HCT116 (cell line): ENCODE data around the gene ASB15. TPM values are rescaled to one million over a fixed set of nuclear protein-coding genes. Genes with fewer than 3 reads are reported as not detected.
A peak's percentile ranks its signal among the peaks of the same experiment; 100 is the strongest.

Experiments
- ATAC-seq: fragments of 200-7000 bp; cut with Tn5 transposase; 2 replicates; pipeline ENCODE4 v1.9.1; 2020; ENCODE audit warnings: mild to moderate bottlenecking, moderate library complexity
- BruUV-seq: library from RNA; stranded (reverse); fragments of 400-500 nt; replicated peaks from 2 replicates; lab custom pipeline; 2021; lab: Mats Ljungman, UMichigan
- CTCF ChIA-PET: fragments of 300-600 bp; sonication (Branson Sonifier 250); formaldehyde crosslinking; loops from one replicate; lab custom pipeline; 2021; ENCODE audit warnings: antibody characterized with exemption; lab: Charles Lee
- POLR2A ChIA-PET: fragments of 300-600, 350-600 bp; sonication (Branson Sonifier 250); formaldehyde crosslinking; loops from one replicate; lab custom pipeline; 2021; ENCODE audit warnings: antibody characterized with exemption; lab: Charles Lee
- RAD21 ChIA-PET, 2 experiments: fragments of 300-600 bp; sonication (Branson Sonifier 250); formaldehyde crosslinking; loops; one replicate each; lab custom pipeline; 2023; ENCODE audit warnings: low total read pairs in 2 of 2; ENCODE audit not compliant: uncharacterized antibody in 2 of 2, unreplicated experiment in 2 of 2, low non-redundant PET in 1 of 2; lab: Charles Lee
- DNase-seq: peaks from one replicate; pipeline ENCODE4 v3.0.0-alpha.2; 2010; ENCODE audit warnings: low read depth, low spot score
- H2AFZ ChIP-seq: fragments of 200-600 bp; shearing (Covaris generic), sonication (generic); 2 replicates; pipeline ENCODE4 v1.6.1; 2017; ENCODE audit warnings: low read depth, mixed run types, mixed read lengths, antibody characterized with exemption, low read length; ENCODE audit not compliant: poor library complexity, severe bottlenecking
- H3K27ac ChIP-seq: 2 replicates; pipeline ENCODE4 v1.5.1; 2012; ENCODE audit warnings: low read depth, low read length
- H3K27me3 ChIP-seq: fragments of 200-600 bp; sonication (generic); 2 replicates; pipeline ENCODE4 v1.6.1; 2016; ENCODE audit warnings: mixed run types, low read length, mixed read lengths; ENCODE audit not compliant: insufficient read depth
- H3K36me3 ChIP-seq, 2 experiments: fragments of 200-500 bp in 1 of 2; fragments of 200-600 bp in 1 of 2; sonication (Bioruptor generic) in 1 of 2; sonication (generic) in 1 of 2; 2 replicates each; pipeline versions ENCODE4 v1.5.1 to v1.6.1; 2014 to 2016; ENCODE audit warnings: low read length in 2 of 2, inconsistent platforms in 1 of 2, mixed read lengths in 1 of 2, mixed run types in 1 of 2; ENCODE audit not compliant: insufficient read depth in 2 of 2, control insufficient read depth in 1 of 2
- H3K4me1 ChIP-seq, 2 experiments: fragments of 200-600 bp in 1 of 2; sonication (generic) in 1 of 2; 2 replicates each; pipeline versions ENCODE4 v1.5.1 to v1.6.1; 2012 to 2017; ENCODE audit warnings: low read length in 2 of 2, inconsistent platforms in 1 of 2, mild to moderate bottlenecking in 1 of 2, mixed read lengths in 1 of 2, mixed run types in 1 of 2, moderate library complexity in 1 of 2; ENCODE audit not compliant: insufficient read depth in 2 of 2, control insufficient read depth in 1 of 2
- H3K4me2 ChIP-seq: fragments of 200-600 bp; sonication (generic); 2 replicates; pipeline ENCODE4 v1.6.1; 2017; ENCODE audit warnings: mixed run types, low read length, mixed read lengths
- H3K4me3 ChIP-seq, 2 experiments: fragments of 200-600 bp in 1 of 2; sonication (generic) in 1 of 2; replicated peaks in 1 of 2; 2 replicates each; pipeline ENCODE4 v1.5.1; 2011 to 2016; ENCODE audit warnings: low read length in 2 of 2, control low read depth in 1 of 2, low read depth in 1 of 2, mild to moderate bottlenecking in 1 of 2, mixed read lengths in 1 of 2, mixed run types in 1 of 2
- H3K79me2 ChIP-seq: fragments of 200-600 bp; sonication (generic); 2 replicates; pipeline ENCODE4 v1.6.1; 2017; ENCODE audit warnings: mild to moderate bottlenecking, mixed run types, low read length, moderate library complexity, mixed read lengths; ENCODE audit not compliant: insufficient read depth
- H3K9ac ChIP-seq: fragments of 200-600 bp; sonication (generic); 2 replicates; pipeline ENCODE4 v1.6.1; 2016; ENCODE audit warnings: low read length, mixed read lengths
- H3K9me2 ChIP-seq: fragments of 200-600 bp; sonication (generic), shearing (Covaris generic); 2 replicates; pipeline ENCODE4 v1.6.1; 2017; ENCODE audit warnings: mixed run types, mild to moderate bottlenecking, moderate library complexity; ENCODE audit not compliant: insufficient read depth
- H3K9me3 ChIP-seq, 2 experiments: fragments of 200-500 bp in 1 of 2; fragments of 200-600 bp in 1 of 2; sonication (Bioruptor generic) in 1 of 2; sonication (generic) in 1 of 2; 2 replicates each; pipeline ENCODE4 v1.6.1; 2014 to 2017; ENCODE audit warnings: low read length in 2 of 2, mixed read lengths in 2 of 2, inconsistent platforms in 1 of 2, low read depth in 1 of 2, mild to moderate bottlenecking in 1 of 2, mixed run types in 1 of 2, moderate library complexity in 1 of 2; ENCODE audit not compliant: control insufficient read depth in 1 of 2, insufficient read depth in 1 of 2
- H4K20me1 ChIP-seq: fragments of 200-600 bp; sonication (generic), shearing (Covaris generic); 2 replicates; pipeline ENCODE4 v1.6.1; 2017; ENCODE audit warnings: mixed run types, mild to moderate bottlenecking, moderate library complexity; ENCODE audit not compliant: insufficient read depth
- CBX3 ChIP-seq: IDR thresholded peaks from 2 replicates; pipeline ENCODE4 v1.6.1; 2012; ENCODE audit warnings: low read depth
- CEBPB ChIP-seq: IDR thresholded peaks from 2 replicates; pipeline ENCODE4 v1.6.1; 2012; ENCODE audit warnings: low read depth
- ELF1 ChIP-seq: IDR thresholded peaks from 2 replicates; pipeline ENCODE4 v1.6.1; 2012; ENCODE audit warnings: low read depth, borderline replicate concordance
- EZH2 ChIP-seq: fragments of 200-600 bp; sonication (generic); IDR thresholded peaks from 2 replicates; pipeline ENCODE4 v1.6.1; 2017; ENCODE audit warnings: antibody characterized with exemption, mixed run types
- EZH2phosphoT487 ChIP-seq: fragments of 200-600 bp; IDR thresholded peaks from 2 replicates; pipeline ENCODE4 v1.6.1; 2018; ENCODE audit warnings: antibody characterized with exemption, borderline replicate concordance
- FOSL1 ChIP-seq: IDR thresholded peaks from 2 replicates; pipeline ENCODE4 v1.6.1; 2012; ENCODE audit warnings: low read depth
- POLR2A ChIP-seq: IDR thresholded peaks from 2 replicates; pipeline ENCODE4 v1.7.0; 2011; ENCODE audit warnings: borderline replicate concordance; ENCODE audit not compliant: insufficient read depth, insufficient read length; ENCODE audit errors: extremely low read depth
- POLR2AphosphoS5 ChIP-seq: IDR thresholded peaks from 2 replicates; pipeline ENCODE4 v1.6.1; 2011; ENCODE audit warnings: mild to moderate bottlenecking, low read depth, low read length, moderate library complexity
- SP1 ChIP-seq: IDR thresholded peaks from 2 replicates; pipeline ENCODE4 v1.6.1; 2012; ENCODE audit warnings: low read depth
- SRF ChIP-seq: IDR thresholded peaks from 2 replicates; pipeline ENCODE4 v1.6.1; 2012; ENCODE audit warnings: low read depth
- TCF7L2 ChIP-seq: IDR thresholded peaks from 2 replicates; pipeline ENCODE4 v1.7.0; 2011; ENCODE audit warnings: borderline replicate concordance, inconsistent platforms; ENCODE audit not compliant: insufficient read depth, insufficient read length; ENCODE audit errors: extremely low read depth
- YY1 ChIP-seq: IDR thresholded peaks from 2 replicates; pipeline ENCODE4 v1.6.1; 2011; ENCODE audit warnings: low read length, low read depth, moderate library complexity, mild to moderate bottlenecking; ENCODE audit not compliant: insufficient replicate concordance; ENCODE audit errors: extremely low read depth
- ZFX ChIP-seq: fragments of 450-650 bp; IDR thresholded peaks from 2 replicates; pipeline ENCODE4 v1.6.1; 2017
- ZNF274 ChIP-seq: fragments of 200-500 bp; sonication (Bioruptor generic); IDR thresholded peaks from 2 replicates; pipeline ENCODE4 v1.6.1; 2014; ENCODE audit warnings: mild to moderate bottlenecking, low read depth, low read length, inconsistent platforms
- intact Hi-C: fragments of 100-400 bp; cut with micrococcal nuclease; formaldehyde crosslinking; loops from 2 replicates; pipeline ENCODE4 v1.10.0; 2022
- total RNA-seq: library from RNA; stranded (reverse); gene quantifications from one replicate; pipeline ENCODE4 v1.2.1, GENCODE V29; 2021; ENCODE audit not compliant: unreplicated experiment
- TF ChIP-seq, protein P1 (sequence below), 3 experiments: fragments of 200-600 bp in 1 of 3; sonication (generic) in 1 of 3; IDR thresholded peaks in 2 of 3; conservative IDR thresholded peaks in 1 of 3; 2 replicates each; pipeline ENCODE4 v1.5.1; 2012 to 2017; ENCODE audit warnings: low read depth in 2 of 3, low read length in 2 of 3, antibody characterized with exemption in 1 of 3, borderline replicate concordance in 1 of 3, control low read depth in 1 of 3, mild to moderate bottlenecking in 1 of 3, mixed read lengths in 1 of 3, mixed run types in 1 of 3, moderate library complexity in 1 of 3; ENCODE audit not compliant: insufficient read depth in 1 of 3
- TF ChIP-seq, protein P2 (sequence below): IDR thresholded peaks from 2 replicates; pipeline ENCODE4 v1.6.1; 2012
- TF ChIP-seq, protein P3 (sequence below): IDR thresholded peaks from 2 replicates; pipeline ENCODE4 v1.6.1; 2012; ENCODE audit warnings: low read depth

ASB15 gene
- total RNA-seq, 1 experiment from 2014 or later: not detected

DNA sequence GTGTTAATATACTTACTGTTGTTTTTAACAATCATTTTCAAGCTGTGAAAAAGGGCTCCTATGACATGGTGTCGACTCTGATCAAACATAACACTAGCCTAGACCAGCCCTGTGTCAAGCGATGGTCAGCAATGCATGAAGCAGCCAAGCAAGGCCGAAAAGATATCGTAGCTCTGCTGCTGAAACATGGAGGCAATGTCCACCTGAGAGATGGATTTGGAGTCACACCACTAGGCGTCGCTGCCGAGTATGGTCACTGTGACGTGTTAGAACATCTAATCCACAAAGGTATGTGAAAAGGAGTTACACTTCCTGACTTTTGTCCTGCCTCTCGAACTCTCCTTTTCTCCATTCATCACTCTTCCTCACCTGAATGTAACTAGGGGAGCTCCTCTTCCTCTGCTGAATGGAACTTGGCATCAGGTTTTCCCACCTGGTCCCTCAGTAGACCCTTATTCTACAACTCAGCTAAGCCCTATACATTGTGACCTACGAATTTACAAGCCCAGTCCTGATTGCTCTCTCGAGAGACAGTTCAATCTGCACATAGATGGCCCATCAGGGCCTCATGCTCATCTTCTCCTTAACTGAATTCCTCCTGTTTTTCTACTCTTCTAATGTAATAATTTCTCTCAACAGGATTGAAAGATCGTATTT is 23.0 kb downstream of the ASB15 start (continued):
- TF ChIP-seq, protein P1, sequence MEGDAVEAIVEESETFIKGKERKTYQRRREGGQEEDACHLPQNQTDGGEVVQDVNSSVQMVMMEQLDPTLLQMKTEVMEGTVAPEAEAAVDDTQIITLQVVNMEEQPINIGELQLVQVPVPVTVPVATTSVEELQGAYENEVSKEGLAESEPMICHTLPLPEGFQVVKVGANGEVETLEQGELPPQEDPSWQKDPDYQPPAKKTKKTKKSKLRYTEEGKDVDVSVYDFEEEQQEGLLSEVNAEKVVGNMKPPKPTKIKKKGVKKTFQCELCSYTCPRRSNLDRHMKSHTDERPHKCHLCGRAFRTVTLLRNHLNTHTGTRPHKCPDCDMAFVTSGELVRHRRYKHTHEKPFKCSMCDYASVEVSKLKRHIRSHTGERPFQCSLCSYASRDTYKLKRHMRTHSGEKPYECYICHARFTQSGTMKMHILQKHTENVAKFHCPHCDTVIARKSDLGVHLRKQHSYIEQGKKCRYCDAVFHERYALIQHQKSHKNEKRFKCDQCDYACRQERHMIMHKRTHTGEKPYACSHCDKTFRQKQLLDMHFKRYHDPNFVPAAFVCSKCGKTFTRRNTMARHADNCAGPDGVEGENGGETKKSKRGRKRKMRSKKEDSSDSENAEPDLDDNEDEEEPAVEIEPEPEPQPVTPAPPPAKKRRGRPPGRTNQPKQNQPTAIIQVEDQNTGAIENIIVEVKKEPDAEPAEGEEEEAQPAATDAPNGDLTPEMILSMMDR (IDR thresholded peaks at IDR 0.05 in 2 of 3, conservative IDR thresholded peaks at IDR 0.05 in 1 of 3; ENCODE audit: borderline replicate concordance in 1 of 3, insufficient read depth in 1 of 3, low read depth in 2 of 3, low read length in 2 of 3): peak; percentile 14 to 81 (median 68); a peak in 4 of 6 replicates
- TF ChIP-seq ZFX (no peak), FOSL1 (no peak)

DNA sequence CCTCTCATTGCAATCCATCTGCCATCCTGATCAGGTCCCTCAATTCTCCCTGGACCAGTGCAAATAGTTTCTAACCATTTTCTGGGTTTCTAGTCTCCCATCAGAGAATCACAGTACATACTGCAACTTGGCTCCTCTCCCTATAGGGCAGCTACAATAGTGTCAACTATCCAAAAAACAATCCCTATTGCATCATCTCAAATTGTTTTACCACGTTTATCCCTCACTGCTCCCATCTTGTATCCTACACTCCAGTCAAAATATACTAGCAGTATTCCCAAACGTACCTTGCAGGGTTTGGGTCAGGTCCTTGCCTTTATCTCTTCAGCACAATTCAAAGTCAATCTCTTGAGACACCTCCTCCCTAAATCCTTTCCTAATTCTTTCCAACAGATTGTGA is 23.6 kb downstream of the ASB15 start:
- Histone ChIP-seq H4K20me1 (no peaks in the 10 kb centered on the region), H3K79me2 (no peaks in the 10 kb centered on the region), H3K27me3 (no peaks in the 10 kb centered on the region), H3K36me3 (no peaks in the 10 kb centered on the region), H3K9ac (no peak overlapping the region), H2AFZ (peak overlapping the region; percentile 70), H3K9me3 (no peaks in the 10 kb centered on the region), H3K27ac (no peak overlapping the region), H3K9me2 (peaks cover 3% of the 10 kb centered on the region; the same call in 1 of the 2 replicates), H3K4me3 (no peak overlapping the region), H3K4me1 (no peaks in the 10 kb centered on the region), H3K4me2 (no peak overlapping the region)
- ChIA-PET POLR2A (no interaction called here), RAD21 (no interaction called here), CTCF (interaction anchor here (0.7 to 1.9 kb wide), 3 partner anchors 10 to 131 kb away, joined by 3 to 10 read pairs (median 3); no protein-coding TSS in a partner anchor)
- ATAC-seq (no peak), DNase-seq (no peak)
- no TSS peak for BruUV-seq
- intact Hi-C loops: no loop called here
- TF ChIP-seq, protein P1 (IDR thresholded peaks at IDR 0.05 in 2 of 3, conservative IDR thresholded peaks at IDR 0.05 in 1 of 3; ENCODE audit: borderline replicate concordance in 1 of 3, insufficient read depth in 1 of 3, low read depth in 2 of 3, low read length in 2 of 3): no peak
- TF ChIP-seq EZH2 (no peak), TCF7L2 (no peak), ZNF274 (no peak), SP1 (no peak), SRF (no peak), CBX3 (no peak), CEBPB (no peak), POLR2A (no peak), EZH2phosphoT487 (no peak), POLR2AphosphoS5 (no peak), FOSL1 (no peak), YY1 (no peak), ELF1 (no peak)
- TF ChIP-seq, protein P2, sequence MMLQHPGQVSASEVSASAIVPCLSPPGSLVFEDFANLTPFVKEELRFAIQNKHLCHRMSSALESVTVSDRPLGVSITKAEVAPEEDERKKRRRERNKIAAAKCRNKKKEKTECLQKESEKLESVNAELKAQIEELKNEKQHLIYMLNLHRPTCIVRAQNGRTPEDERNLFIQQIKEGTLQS: no peak
- TF ChIP-seq, protein P3, sequence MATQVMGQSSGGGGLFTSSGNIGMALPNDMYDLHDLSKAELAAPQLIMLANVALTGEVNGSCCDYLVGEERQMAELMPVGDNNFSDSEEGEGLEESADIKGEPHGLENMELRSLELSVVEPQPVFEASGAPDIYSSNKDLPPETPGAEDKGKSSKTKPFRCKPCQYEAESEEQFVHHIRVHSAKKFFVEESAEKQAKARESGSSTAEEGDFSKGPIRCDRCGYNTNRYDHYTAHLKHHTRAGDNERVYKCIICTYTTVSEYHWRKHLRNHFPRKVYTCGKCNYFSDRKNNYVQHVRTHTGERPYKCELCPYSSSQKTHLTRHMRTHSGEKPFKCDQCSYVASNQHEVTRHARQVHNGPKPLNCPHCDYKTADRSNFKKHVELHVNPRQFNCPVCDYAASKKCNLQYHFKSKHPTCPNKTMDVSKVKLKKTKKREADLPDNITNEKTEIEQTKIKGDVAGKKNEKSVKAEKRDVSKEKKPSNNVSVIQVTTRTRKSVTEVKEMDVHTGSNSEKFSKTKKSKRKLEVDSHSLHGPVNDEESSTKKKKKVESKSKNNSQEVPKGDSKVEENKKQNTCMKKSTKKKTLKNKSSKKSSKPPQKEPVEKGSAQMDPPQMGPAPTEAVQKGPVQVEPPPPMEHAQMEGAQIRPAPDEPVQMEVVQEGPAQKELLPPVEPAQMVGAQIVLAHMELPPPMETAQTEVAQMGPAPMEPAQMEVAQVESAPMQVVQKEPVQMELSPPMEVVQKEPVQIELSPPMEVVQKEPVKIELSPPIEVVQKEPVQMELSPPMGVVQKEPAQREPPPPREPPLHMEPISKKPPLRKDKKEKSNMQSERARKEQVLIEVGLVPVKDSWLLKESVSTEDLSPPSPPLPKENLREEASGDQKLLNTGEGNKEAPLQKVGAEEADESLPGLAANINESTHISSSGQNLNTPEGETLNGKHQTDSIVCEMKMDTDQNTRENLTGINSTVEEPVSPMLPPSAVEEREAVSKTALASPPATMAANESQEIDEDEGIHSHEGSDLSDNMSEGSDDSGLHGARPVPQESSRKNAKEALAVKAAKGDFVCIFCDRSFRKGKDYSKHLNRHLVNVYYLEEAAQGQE: no peak
